Type B pancreatic cell (in vitro differentiated cells): Measurements from ENCODE around the gene PMS2. TPM values are rescaled to one million over a fixed set of nuclear protein-coding genes. Genes with fewer than 3 reads are reported as not detected.
"Not testable (repeated sequence)": the region's sequence is repeated elsewhere in the genome, so short reads cannot be mapped to it uniquely, and the experiment has no call there.

ENCODE experiments used
- DNase-seq: peaks from one replicate; pipeline ENCODE4 v3.0.0; 2021; ENCODE audit warnings: mixed read lengths; ENCODE audit not compliant: unreplicated experiment; ENCODE audit errors: extremely low spot score
- H3K27ac Mint-ChIP-seq: 2 replicates; pipeline ENCODE4 v1.8.0; 2021; ENCODE audit warnings: mild to moderate bottlenecking, mixed read lengths
- H3K27me3 Mint-ChIP-seq: 2 replicates; pipeline ENCODE4 v1.8.0; 2021; ENCODE audit warnings: mixed read lengths
- H3K36me3 Mint-ChIP-seq: 2 replicates; pipeline ENCODE4 v1.8.0; 2021; ENCODE audit warnings: mixed read lengths
- H3K4me1 Mint-ChIP-seq: one replicate; pipeline ENCODE4 v1.8.0; 2021; ENCODE audit warnings: mixed read lengths; ENCODE audit not compliant: unreplicated experiment
- H3K4me3 Mint-ChIP-seq: 2 replicates; pipeline ENCODE4 v1.8.0; 2021; ENCODE audit warnings: mild to moderate bottlenecking, mixed read lengths
- H3K9me3 Mint-ChIP-seq: 2 replicates; pipeline ENCODE4 v1.8.0; 2021; ENCODE audit warnings: mixed read lengths
- CTCF ChIP-seq: fragments of 200-600 bp; sonication (generic); conservative IDR thresholded peaks from 2 replicates; pipeline ENCODE4 v1.5.0; 2021; ENCODE audit warnings: antibody characterized with exemption, mild to moderate bottlenecking
- total RNA-seq: library from RNA; stranded (reverse); gene quantifications from 2 replicates; pipeline ENCODE4 v1.2.1, GENCODE V29; 2021; ENCODE audit warnings: low replicate concordance

PMS2 gene
- total RNA-seq, 1 donor from 2014 or later = 20.6 TPM

GRCh38 chr7:6011541-6011940, 2.7 kb upstream of the PMS2 start:
- peak overlapping the region; percentile 95 for H3K4me3 Mint-ChIP-seq
- DNase-seq = no peak
- peaks cover 33% of the 10 kb centered on the region for H3K4me1 Mint-ChIP-seq
- H3K36me3 Mint-ChIP-seq = peaks cover 11% of the 10 kb centered on the region
- H3K27me3 Mint-ChIP-seq = no peaks in the 10 kb centered on the region
- TF ChIP-seq CTCF = no peak
- H3K9me3 Mint-ChIP-seq = no peaks in the 10 kb centered on the region
- H3K27ac Mint-ChIP-seq = peak overlapping the region; percentile 97

DNA sequence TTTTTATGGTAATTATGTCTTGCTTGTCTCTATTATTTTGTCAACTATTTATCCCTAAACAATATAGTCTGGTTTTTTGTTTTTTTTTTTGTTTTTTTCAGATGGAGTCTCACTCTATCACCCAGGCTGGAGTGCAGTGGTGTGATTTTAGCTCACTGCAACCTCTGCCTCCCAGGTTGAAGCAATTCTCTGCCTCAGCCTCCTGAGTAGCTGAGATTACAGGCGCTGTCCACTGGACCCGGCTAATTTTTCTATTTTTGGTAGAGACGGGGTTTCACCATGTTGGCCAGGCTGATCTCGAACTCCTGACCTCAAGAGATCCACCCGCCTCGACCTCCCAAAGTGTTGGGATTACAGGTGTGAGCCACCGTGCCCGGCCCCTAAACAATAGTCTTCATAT, 1.5 kb upstream of the PMS2 start:
- peak overlapping the region; percentile 97 for H3K27ac Mint-ChIP-seq
- not testable (repeated sequence) for H3K27me3 Mint-ChIP-seq, H3K9me3 Mint-ChIP-seq, DNase-seq
- peaks cover 14% of the 10 kb centered on the region for H3K36me3 Mint-ChIP-seq
- peaks cover 33% of the 10 kb centered on the region for H3K4me1 Mint-ChIP-seq
- H3K4me3 Mint-ChIP-seq = peak overlapping the region; percentile 95

GRCh38 chr7:6007835-6008590, 836 bp downstream of the PMS2 start:
- peaks cover 32% of the 10 kb centered on the region for H3K4me1 Mint-ChIP-seq
- H3K36me3 Mint-ChIP-seq = peaks cover 14% of the 10 kb centered on the region
- DNase-seq, H3K9me3 Mint-ChIP-seq, H3K27me3 Mint-ChIP-seq: not testable (repeated sequence)
- H3K27ac Mint-ChIP-seq = peak overlapping the region; percentile 97
- peak overlapping the region; percentile 95 for H3K4me3 Mint-ChIP-seq

GRCh38 chr7:6007386-6007785, 1.5 kb downstream of the PMS2 start:
- Mint-ChIP-seq H3K9me3 (no peaks in the 10 kb centered on the region), H3K4me1 (peaks cover 26% of the 10 kb centered on the region), H3K4me3 (peak overlapping the region; percentile 81), H3K27ac (peak overlapping the region; percentile 35), H3K36me3 (peaks cover 9% of the 10 kb centered on the region), H3K27me3 (no peaks in the 10 kb centered on the region)
- no peak for TF ChIP-seq CTCF
- DNase-seq = no peak

GRCh38 chr7:5997210-5997808, 11.5 kb downstream of the PMS2 start:
- H3K36me3 Mint-ChIP-seq = peaks cover 15% of the 10 kb centered on the region
- H3K4me3 Mint-ChIP-seq = no peak overlapping the region
- H3K27me3 Mint-ChIP-seq = no peaks in the 10 kb centered on the region
- peak overlapping the region; percentile 91 for H3K27ac Mint-ChIP-seq
- H3K9me3 Mint-ChIP-seq = no peaks in the 10 kb centered on the region
- peaks cover 10% of the 10 kb centered on the region for H3K4me1 Mint-ChIP-seq
- no peak for DNase-seq
- TF ChIP-seq CTCF = peak; percentile 76

- H3K36me3 Mint-ChIP-seq = peaks cover 12% of the 10 kb centered on the region
- not testable (repeated sequence) for H3K4me1 Mint-ChIP-seq
Measured at GRCh38 chr7:5987061-5987460, 21.8 kb downstream of the PMS2 start.

GRCh38 chr7:5979680-5980314, 29.1 kb downstream of the PMS2 start:
- H3K36me3 Mint-ChIP-seq, H3K27me3 Mint-ChIP-seq, DNase-seq, H3K4me3 Mint-ChIP-seq, H3K27ac Mint-ChIP-seq, H3K4me1 Mint-ChIP-seq, H3K9me3 Mint-ChIP-seq: not testable (repeated sequence)

More at GRCh38 chr7:5987061-5987460, 21.8 kb downstream of the PMS2 start:
- H3K27ac Mint-ChIP-seq, DNase-seq, H3K9me3 Mint-ChIP-seq, H3K27me3 Mint-ChIP-seq, H3K4me3 Mint-ChIP-seq: not testable (repeated sequence)

GRCh38 chr7:5973580-5973979, 35.3 kb downstream of the PMS2 start:
- not testable (repeated sequence) for H3K4me1 Mint-ChIP-seq, H3K4me3 Mint-ChIP-seq, H3K27ac Mint-ChIP-seq, H3K9me3 Mint-ChIP-seq, H3K36me3 Mint-ChIP-seq, DNase-seq, H3K27me3 Mint-ChIP-seq

- not testable (repeated sequence) for H3K36me3 Mint-ChIP-seq, H3K4me1 Mint-ChIP-seq, H3K4me3 Mint-ChIP-seq, H3K27ac Mint-ChIP-seq, H3K27me3 Mint-ChIP-seq, H3K9me3 Mint-ChIP-seq, DNase-seq
Measured at GRCh38 chr7:5970347-5970911, 38.4 kb downstream of the PMS2 start, which contains the start of gene RSPH10B. RSPH10B (minus strand) TSS chr7:5970689; CDS start chr7:5967116, 3,573 bp downstream.

- not testable (repeated sequence) for H3K9me3 Mint-ChIP-seq, H3K4me1 Mint-ChIP-seq, H3K4me3 Mint-ChIP-seq, DNase-seq, H3K36me3 Mint-ChIP-seq, H3K27me3 Mint-ChIP-seq, H3K27ac Mint-ChIP-seq
Measured at GRCh38 chr7:5963810-5964209, 45.0 kb downstream of the PMS2 start.
